Stimulated activated CD4-positive, alpha-beta T cell treated with anti-CD3 and anti-CD28 coated beads, TNF-alpha, amount 100 ng/mL, for 24 hours (primary cell): Measurements from ENCODE around the gene PPP1R3C.

ENCODE experiments used
- DNase-seq, 3 experiments: peaks; one replicate each; pipeline ENCODE4 v3.0.0-alpha.2; 2020; ENCODE audit warnings: low read depth in 3 of 3

Gene PPP1R3C

DNA sequence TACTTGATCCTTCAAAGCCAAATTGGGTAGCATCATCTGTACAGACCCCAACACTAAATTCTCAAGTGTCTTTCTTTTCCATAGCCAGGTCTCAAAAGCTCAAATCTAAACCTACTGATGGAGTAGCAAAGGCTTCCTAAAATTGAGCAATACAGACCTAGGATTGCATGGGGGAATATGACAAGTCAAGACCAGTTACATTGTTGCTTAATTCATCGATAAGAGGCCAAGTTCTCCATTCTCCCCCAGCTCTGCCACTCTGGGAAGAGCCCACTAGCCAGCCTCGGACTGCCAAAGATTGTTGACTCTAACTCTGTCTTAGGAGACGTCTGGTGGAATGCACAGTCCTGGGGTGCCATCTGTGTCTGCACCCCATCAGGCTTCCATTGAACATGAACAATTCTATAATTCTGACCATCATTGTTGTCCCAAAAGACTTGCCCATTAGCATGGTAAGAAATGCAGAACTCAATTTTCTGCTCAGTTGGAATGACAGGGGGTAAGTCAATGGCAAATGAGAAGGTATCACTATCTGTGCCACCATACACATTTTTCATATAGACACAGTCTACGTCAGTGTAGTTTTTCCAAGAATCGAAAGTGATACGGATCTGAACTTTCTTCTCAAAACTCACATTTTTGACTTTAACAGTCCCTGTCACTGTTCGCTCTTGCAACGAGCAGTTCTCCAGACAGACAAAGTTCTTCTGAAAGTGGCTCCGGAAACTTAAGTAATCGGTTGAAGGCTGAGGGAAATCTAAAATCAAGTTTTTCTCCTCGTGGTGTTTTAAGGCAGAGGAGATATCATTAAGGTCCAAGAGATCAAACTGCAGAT, 2.9 kb downstream of the PPP1R3C start:
- no peak for DNase-seq

GRCh38 chr10:91628383-91628782, 4.5 kb downstream of the PPP1R3C start:
- no peak for DNase-seq

DNA sequence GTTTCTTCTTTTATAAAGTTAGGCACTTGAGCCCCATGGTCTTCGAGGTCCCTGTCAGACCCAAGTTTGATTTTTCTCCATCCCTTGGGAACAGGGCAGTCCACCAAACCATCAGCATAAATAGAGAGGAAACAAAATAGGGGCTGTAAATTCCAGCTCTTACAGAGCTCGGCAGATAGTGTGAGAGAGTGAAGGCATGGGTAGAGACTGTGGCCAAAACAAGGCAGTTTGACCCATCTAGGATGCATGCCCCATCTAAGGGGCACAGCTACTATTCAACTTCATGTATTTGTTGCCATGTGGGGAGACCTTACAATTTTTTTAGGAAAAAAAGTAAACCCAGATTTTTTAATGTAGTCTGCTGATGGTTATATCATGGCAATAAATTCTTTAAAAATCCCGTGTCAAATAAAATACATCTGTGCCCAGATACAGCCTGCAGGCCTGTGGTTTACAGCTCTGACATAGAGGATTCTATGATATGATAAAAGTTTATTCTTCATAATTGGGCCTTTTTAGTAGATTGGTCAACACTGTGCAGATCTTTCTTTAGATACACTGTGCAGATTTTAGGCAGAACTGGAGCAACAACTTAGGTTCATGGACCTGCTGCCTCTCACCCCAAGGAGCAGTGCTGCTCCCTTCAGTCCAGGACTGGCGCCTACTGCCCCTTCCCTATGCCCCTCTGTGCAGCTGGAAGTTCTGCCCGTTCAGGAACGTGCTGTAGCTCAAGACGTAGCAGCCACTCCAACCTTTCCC, 5.3 kb downstream of the PPP1R3C start:
- DNase-seq: no peak

GRCh38 chr10:91626936-91627335, 5.9 kb downstream of the PPP1R3C start:
- no peak for DNase-seq

- no peak for DNase-seq
These were observed 8.2 kb downstream of the PPP1R3C start for GRCh38 chr10:91624633-91625032.

DNA sequence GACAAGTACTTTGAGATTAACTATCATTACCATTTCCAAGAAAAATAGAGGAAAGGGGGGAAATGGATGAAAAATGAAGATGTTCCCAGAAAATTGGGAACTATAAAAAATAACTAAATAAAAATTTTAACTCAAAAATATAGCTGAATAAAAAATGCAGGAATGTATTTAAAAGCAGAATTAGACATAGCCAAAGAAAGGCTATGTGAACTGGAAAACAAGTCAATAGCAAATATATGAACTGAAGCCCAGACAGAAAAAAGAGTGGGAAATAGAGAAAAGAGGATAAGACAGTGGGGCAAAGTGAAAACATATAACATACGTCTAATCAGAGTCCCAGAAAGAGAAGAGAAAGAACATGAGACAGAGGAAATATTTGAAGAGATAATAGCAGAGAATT, 10.3 kb downstream of the PPP1R3C start:
- no peak for DNase-seq

GRCh38 chr10:91621483-91622113, 11.3 kb downstream of the PPP1R3C start:
- no peak for DNase-seq

DNA sequence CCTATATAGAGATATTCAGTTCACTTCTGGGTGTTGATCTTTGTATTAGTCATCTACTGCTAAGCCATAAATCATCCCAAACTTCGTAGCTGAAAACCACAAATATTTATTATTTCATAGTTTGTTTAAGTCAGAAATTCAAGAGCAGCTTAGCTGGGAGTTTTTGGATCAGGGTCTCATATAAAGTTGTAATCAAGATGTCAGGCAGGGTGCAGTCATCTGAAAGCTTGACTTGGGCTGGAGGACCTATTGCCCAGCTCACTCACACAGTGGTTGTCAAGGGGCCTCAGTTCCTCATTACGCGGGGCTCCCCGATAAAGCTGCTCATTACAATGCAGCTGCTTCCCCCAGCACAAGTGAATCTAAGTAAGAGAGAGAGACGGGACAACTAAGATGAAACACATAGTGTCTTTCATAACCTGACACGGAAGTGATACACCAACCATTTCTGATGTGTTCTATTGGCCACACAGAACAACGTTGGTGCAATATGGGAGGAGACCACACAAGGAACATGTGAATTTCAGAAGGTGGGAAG, 15.7 kb downstream of the PPP1R3C start:
- DNase-seq: no peak

DNA sequence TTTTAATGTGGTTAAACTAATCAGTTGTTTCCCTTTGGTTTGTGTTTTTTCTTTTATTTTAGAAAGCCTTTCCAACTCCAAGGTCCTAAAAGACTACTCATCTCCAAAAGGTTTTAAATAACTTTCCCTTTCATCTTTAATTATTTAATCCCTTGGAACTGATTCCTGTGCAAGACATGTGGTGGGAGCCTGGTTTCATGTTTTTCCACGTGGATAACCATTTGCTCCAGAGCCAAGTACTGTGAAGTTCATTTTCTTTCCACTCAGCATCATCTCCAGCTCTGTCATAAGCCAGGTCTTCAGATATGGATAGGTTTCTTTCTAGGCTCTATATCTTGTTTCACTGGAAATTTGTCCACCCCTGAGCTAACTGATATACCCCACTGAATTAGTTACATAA, 16.7 kb downstream of the PPP1R3C start:
- DNase-seq: no peak

DNA sequence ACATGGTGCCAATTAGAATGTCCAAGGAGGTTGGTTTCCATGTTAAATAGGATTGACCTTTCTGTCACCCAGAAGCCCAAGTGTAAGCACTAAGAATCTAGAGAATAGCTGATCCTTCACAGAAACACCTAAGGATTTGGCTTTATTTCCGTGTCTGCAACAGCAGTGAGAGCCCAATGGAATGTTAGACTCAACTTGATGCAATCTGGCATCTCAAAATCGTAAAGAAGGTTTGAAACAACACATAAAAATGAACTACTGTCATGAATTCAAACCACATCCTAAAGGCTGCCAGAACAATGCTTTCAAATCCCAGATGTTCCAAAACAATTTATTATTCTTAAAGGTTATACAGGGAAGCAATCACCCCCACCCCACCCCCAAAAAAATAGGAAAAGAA, 18.6 kb downstream of the PPP1R3C start:
- DNase-seq: no peak

GRCh38 chr10:91613411-91614187, 19.3 kb downstream of the PPP1R3C start:
- DNase-seq: no peak

- DNase-seq: no peak
These were observed 22.0 kb downstream of the PPP1R3C start for GRCh38 chr10:91610919-91611318.

DNA sequence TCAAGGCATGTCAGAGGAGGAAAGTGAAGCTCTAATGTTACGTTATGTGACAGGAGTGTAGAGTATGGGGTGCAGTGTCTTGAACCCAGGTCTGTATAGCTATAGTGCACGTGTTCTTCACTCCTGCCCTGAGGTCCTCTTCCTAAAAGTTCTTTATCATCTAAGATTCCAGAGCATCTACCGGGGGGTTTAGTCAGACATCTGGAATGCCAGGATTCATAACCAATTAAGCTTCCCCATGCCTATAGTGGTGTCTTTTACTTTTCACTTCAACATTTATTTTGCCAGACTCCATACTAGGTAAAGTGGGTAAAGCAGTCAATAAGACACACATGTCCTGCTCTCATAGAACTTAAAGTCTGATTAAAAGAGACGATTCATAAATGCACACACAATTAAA, 22.4 kb downstream of the PPP1R3C start:
- DNase-seq: no peak

DNA sequence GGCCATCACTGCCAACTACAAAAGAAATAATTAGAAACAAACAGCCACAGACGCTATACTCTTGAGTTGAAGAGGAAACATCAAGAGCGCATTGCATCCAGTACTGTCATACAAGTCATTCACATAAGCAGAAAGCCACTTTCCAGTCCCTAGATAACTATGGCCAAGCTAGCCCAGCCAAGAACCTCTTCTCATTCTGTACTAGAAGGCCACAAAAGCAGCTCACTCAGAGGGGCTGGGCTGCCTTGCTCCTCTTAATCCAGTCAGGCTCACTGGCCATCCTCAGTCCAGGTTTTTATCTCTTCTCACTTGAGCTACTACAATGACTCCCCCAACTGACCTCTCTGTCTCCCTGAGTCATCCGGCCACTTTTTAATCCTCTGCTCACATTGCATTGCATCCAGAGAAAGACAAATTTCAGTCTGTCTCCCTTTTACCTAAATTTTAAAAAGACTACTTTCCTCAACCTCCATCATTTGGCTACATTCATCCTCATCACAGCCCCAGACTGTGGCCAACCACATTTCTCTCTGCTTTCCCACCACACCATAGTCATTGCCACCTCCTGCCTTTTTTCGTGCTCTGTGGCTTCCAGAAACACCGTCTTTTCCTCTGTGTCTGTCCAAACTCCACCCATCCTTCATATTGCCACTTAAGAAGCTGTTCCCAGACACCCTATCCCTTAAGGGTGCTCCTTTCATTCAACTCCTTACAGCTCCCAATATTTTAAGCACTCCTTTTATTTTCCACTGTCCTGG, 25.0 kb downstream of the PPP1R3C start:
- no peak for DNase-seq

GRCh38 chr10:91605968-91606367, 26.9 kb downstream of the PPP1R3C start:
- DNase-seq: no peak

GRCh38 chr10:91604553-91605534, 28.0 kb downstream of the PPP1R3C start:
- no peak for DNase-seq

- DNase-seq: no peak
These were observed 28.9 kb downstream of the PPP1R3C start for GRCh38 chr10:91603931-91604331.

DNA sequence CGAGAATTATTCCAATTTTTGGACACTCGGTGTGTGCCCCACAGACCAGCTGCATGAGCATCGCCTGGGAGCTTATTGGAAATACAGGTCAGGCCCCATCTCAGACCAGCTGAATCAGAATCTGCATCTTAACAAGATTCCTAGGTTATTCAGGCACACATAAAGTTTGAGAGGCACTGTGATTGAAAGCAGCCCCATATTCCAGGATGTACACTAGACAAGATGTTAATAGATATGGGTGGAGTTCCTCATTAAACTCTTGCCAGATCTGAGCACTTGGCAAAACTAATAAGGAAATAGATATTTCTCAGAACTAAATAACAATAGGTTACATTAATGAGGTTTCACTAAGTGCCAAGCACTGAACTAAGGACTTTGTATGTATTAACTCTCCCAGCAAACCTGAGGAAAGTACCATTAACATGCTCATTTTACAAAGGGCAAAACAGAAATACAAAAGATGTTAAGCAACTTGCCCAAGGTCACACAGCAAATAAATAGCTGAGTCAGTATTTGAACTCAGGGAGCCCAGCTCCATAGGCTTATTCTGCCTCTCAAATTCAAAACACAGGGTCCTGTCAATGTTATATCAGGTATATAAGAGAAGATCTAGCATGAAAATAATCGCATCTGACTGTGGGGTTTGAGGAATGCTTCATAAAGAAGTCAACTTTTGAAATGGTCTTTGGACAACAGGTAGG, 29.9 kb downstream of the PPP1R3C start:
- no peak for DNase-seq

DNA sequence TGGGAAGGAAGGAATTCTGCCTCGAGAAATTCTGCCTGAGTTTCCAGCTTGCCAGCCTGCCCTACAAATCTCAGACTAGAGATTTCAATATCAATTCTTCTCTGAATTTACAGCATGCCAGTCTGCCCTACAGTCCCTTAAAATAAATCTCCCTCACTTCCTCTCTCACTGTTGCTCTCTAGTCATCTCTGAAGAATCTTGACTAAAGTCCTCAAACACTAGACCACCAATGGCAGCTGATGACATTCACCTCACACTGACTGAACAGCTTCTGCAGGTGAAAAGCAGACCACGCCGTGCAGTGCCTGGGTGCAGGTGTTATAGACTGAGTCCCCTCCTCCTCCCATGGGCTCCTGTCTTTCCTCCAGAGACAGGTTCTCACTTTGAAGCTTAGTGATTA, 30.4 kb downstream of the PPP1R3C start:
- no peak for DNase-seq
